HEK293T (cell line): ENCODE data around the gene RDH14.

Source experiments
- CTCF ChIA-PET: fragments of 350-600 bp; formaldehyde crosslinking; extraction: SDS; loops from one replicate; lab custom pipeline; 2021; ENCODE audit warnings: antibody characterized with exemption, inconsistent platforms; lab: Yijun Ruan, JAX
- POLR2A ChIA-PET: fragments of 350-600 bp; formaldehyde crosslinking; extraction: SDS; loops from one replicate; lab custom pipeline; 2020; ENCODE audit warnings: antibody characterized with exemption, inconsistent platforms; lab: Yijun Ruan, JAX
- DNase-seq: peaks from one replicate; pipeline ENCODE4 v3.0.0; 2012; ENCODE audit warnings: mixed read lengths; ENCODE audit errors: extremely low spot score
- ARNT ChIP-seq: fragments of 450-650 bp; IDR thresholded peaks from 2 replicates; pipeline ENCODE4 v1.6.1; 2017; ENCODE audit warnings: mild to moderate bottlenecking
- BHLHE40 ChIP-seq: fragments of 450-650 bp; IDR thresholded peaks from 2 replicates; pipeline ENCODE4 v1.6.1; 2016; ENCODE audit warnings: mild to moderate bottlenecking, moderate library complexity, borderline replicate concordance
- CTBP1 ChIP-seq: fragments of 450-650 bp; IDR thresholded peaks from 2 replicates; pipeline ENCODE4 v1.6.1; 2016; ENCODE audit warnings: borderline replicate concordance
- ELF4 ChIP-seq: fragments of 450-650 bp; IDR thresholded peaks from 2 replicates; pipeline ENCODE4 v1.6.1; 2017; ENCODE audit warnings: antibody characterized with exemption
- FOXA1 ChIP-seq: fragments of 450-650 bp; IDR thresholded peaks from 2 replicates; pipeline ENCODE4 v1.6.1; 2016; ENCODE audit warnings: mild to moderate bottlenecking
- FOXK2 ChIP-seq: fragments of 450-650 bp; IDR thresholded peaks from 2 replicates; pipeline ENCODE4 v1.6.1; 2016; ENCODE audit warnings: mild to moderate bottlenecking
- FOXM1 ChIP-seq: fragments of 450-650 bp; IDR thresholded peaks from 2 replicates; pipeline ENCODE4 v1.6.1; 2017; ENCODE audit warnings: mild to moderate bottlenecking, borderline replicate concordance
- HDGF ChIP-seq: fragments of 450-650 bp; IDR thresholded peaks from 2 replicates; pipeline ENCODE4 v1.6.1; 2017; ENCODE audit warnings: antibody characterized with exemption, borderline replicate concordance
- L3MBTL2 ChIP-seq: fragments of 450-650 bp; conservative IDR thresholded peaks from 2 replicates; pipeline ENCODE4 v1.6.1; 2016; ENCODE audit warnings: mild to moderate bottlenecking
- LEF1 ChIP-seq: fragments of 450-650 bp; IDR thresholded peaks from 2 replicates; pipeline ENCODE4 v1.6.1; 2017; ENCODE audit warnings: mild to moderate bottlenecking, borderline replicate concordance
- NFRKB ChIP-seq: fragments of 450-650 bp; IDR thresholded peaks from 2 replicates; pipeline ENCODE4 v1.6.1; 2016; ENCODE audit warnings: mild to moderate bottlenecking, moderate library complexity
- SP1 ChIP-seq: fragments of 450-650 bp; IDR thresholded peaks from 2 replicates; pipeline ENCODE4 v1.6.1; 2017
- SUZ12 ChIP-seq: fragments of 450-650 bp; IDR thresholded peaks from 2 replicates; pipeline ENCODE4 v1.6.1; 2016; ENCODE audit warnings: mild to moderate bottlenecking
- TARDBP ChIP-seq: fragments of 450-650 bp; IDR thresholded peaks from 2 replicates; pipeline ENCODE4 v1.6.1; 2016
- ZNF384 ChIP-seq: fragments of 450-650 bp; IDR thresholded peaks from 2 replicates; pipeline ENCODE4 v1.6.1; 2016
- TF ChIP-seq, protein P1 (sequence below): fragments of 450-650 bp; IDR thresholded peaks from 2 replicates; pipeline ENCODE4 v1.6.1; 2016

Gene RDH14

DNA sequence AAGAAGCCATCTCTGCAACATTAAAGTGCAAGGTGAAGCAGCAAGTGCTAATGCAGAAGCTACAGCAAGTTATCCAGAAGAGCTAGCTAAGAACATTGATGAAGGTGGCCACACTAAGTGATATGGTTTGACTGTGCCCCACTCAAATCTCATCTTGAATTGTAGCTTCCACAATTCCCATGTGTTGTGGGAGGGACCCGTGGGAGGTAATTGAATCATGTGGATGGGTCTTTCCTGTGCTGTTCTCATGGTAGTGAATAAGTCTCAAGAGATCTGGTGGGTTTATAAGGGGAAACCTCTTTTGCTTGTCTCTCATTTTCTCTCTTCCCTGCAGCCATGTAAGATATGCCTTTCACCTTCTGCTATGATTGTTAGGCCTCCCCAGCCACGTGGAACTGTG is 11.4 kb downstream of the RDH14 start:
- TF ChIP-seq HDGF (no peak), FOXA1 (no peak), L3MBTL2 (no peak), FOXK2 (no peak), BHLHE40 (no peak), TARDBP (no peak), ELF4 (no peak), FOXM1 (no peak), SP1 (no peak), ZNF384 (no peak), SUZ12 (no peak), LEF1 (no peak), NFRKB (no peak), CTBP1 (no peak), ARNT (no peak)
- TF ChIP-seq, protein P1, sequence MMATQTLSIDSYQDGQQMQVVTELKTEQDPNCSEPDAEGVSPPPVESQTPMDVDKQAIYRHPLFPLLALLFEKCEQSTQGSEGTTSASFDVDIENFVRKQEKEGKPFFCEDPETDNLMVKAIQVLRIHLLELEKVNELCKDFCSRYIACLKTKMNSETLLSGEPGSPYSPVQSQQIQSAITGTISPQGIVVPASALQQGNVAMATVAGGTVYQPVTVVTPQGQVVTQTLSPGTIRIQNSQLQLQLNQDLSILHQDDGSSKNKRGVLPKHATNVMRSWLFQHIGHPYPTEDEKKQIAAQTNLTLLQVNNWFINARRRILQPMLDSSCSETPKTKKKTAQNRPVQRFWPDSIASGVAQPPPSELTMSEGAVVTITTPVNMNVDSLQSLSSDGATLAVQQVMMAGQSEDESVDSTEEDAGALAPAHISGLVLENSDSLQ, result no peak
- POLR2A ChIA-PET, result interaction anchor here (1.5 kb wide), 1 partner anchor 12 kb away, joined by 7 read pairs; the partner anchor contains the start of gene RDH14

DNA sequence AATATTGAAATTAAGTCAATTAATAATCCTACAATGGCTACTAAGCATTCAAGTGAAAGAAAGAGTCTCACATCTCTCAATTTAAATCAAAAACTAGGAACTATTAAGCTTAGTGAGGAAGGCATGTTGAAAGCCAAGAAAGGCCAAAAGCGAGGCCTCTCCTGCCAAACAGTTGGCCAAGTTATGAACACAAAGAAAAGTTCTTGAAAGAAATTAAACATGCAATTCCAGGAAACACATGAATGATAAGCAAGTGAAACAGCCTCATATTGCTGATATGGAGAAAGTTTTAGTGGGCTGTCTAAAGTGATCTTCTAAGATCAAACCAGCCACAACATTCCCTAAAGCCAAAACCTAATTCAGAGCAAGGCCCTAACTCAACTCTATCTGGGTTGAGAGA is 11.8 kb downstream of the RDH14 start:
- no peak for DNase-seq
- ChIA-PET POLR2A (interaction anchor here (1.5 kb wide), 1 partner anchor 12 kb away, joined by 7 read pairs; the partner anchor contains the start of gene RDH14), CTCF (no interaction called here)
- TF ChIP-seq LEF1 (no peak), TARDBP (no peak), ARNT (no peak), CTBP1 (no peak), FOXK2 (no peak), SP1 (no peak), L3MBTL2 (no peak), ZNF384 (no peak), NFRKB (no peak), BHLHE40 (no peak), SUZ12 (no peak), HDGF (no peak), FOXA1 (no peak), ELF4 (no peak), FOXM1 (no peak)
- TF ChIP-seq, protein P1, result no peak

More for the DNA sequence above, 11.4 kb downstream of the RDH14 start:
- no peak for DNase-seq
- CTCF ChIA-PET, result no interaction called here

DNA sequence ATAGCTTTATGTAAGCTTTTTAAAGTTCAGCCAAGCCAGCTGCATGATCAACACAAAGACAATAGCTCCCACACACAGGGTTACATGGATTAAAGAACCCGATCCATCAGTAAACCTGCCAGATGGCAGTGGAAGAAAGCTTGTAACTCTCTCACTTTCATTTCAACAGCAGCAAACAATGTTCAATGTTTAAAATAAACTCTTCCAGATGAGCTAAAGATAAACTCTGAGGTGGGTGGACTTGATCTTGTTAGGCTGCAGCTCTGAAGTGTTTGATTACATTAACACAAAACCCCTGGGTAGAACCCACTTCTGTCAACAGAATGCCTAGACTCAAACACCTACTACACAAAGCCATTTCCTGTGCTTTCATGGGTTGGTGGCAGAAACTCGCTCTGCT is 13.9 kb downstream of the RDH14 start:
- TF ChIP-seq SP1, result no peak
- ChIA-PET CTCF (interaction anchor here (0.5 to 1.1 kb wide), 2 partner anchors 115 to 819 kb away, joined by 3 to 4 read pairs; no protein-coding TSS in a partner anchor), POLR2A (interaction anchor here (1.0 kb wide), 1 partner anchor 13 kb away, joined by 3 read pairs; no protein-coding TSS in a partner anchor)
- no peak for DNase-seq

DNA sequence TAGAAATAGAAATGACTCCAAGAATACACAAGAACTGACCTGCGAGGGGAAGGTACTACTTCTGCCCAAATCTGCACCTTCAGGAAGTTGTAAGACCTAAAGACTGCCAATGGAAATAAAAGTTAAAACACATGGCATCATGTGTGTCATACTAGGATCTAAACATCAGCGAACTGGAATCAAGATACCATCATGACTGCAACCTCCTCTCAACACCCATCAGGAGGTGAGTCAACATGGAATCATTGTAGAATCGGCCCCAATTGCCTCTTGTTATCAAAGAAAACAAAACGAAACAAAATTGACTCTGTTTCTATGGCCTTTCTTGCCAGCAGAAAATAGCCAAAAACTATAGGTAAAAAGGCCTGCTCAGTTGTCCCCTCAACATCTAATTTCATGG is 15.1 kb downstream of the RDH14 start:
- TF ChIP-seq FOXA1 (no peak), SUZ12 (no peak), LEF1 (no peak), FOXK2 (no peak), ZNF384 (no peak), NFRKB (no peak), ARNT (no peak), CTBP1 (no peak), FOXM1 (no peak)
- TF ChIP-seq, protein P1, result no peak

DNA sequence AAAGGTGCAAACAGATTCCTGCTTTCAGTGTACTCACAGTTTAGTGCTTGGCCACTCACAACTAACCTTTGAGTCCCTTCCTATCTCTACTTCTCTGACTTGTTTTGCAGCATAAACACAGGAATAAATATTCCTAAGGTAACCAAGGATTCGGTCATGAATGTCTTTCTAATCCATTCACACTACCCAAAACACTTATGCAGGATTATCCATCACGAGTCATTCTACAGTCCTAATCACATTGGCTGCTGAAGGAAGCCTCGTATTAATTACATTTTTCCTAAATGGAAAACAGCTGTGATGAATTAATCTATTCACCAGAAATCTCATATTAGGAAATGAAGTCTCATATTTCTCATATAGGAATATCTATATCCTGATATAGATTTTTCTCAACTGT is 16.3 kb downstream of the RDH14 start:
- TF ChIP-seq ELF4 (no peak), BHLHE40 (no peak), L3MBTL2 (no peak), FOXA1 (no peak), FOXM1 (no peak), LEF1 (no peak), FOXK2 (no peak), HDGF (no peak), ZNF384 (no peak), NFRKB (no peak), TARDBP (no peak), ARNT (no peak), SP1 (no peak), SUZ12 (no peak), CTBP1 (no peak)
- TF ChIP-seq, protein P1, result no peak
- ChIA-PET CTCF (no interaction called here), POLR2A (no interaction called here)
- no peak for DNase-seq

More for the DNA sequence above, 15.1 kb downstream of the RDH14 start:
- no peak for DNase-seq
- ChIA-PET POLR2A (no interaction called here), CTCF (no interaction called here)
